Embryonic facial prominence (tissue), 1 donor: ENCODE results near the gene WNK2.

ENCODE experiments used
- DNase-seq: peaks from one replicate; pipeline ENCODE4 v3.0.0-alpha.2; 2016; ENCODE audit errors: extremely low spot score

WNK2 gene

GRCh38 chr9:93254061-93254481, 70.1 kb downstream of the WNK2 start:
- no peak for DNase-seq

GRCh38 chr9:93254806-93255493, 71.0 kb downstream of the WNK2 start:
- no peak for DNase-seq

- no peak for DNase-seq
Observed at GRCh38 chr9:93255494-93255867, 71.5 kb downstream of the WNK2 start.

- no peak for DNase-seq
Observed at GRCh38 chr9:93255994-93256877, 72.3 kb downstream of the WNK2 start.

GRCh38 chr9:93256878-93257807, 73.2 kb downstream of the WNK2 start:
- DNase-seq: no peak

GRCh38 chr9:93257808-93258331, 73.9 kb downstream of the WNK2 start:
- no peak for DNase-seq

GRCh38 chr9:93258419-93258817, 74.5 kb downstream of the WNK2 start:
- no peak for DNase-seq

- DNase-seq: no peak
Observed at GRCh38 chr9:93258818-93259489, 75.0 kb downstream of the WNK2 start.

- DNase-seq: no peak
Observed at GRCh38 chr9:93259490-93260262, 75.7 kb downstream of the WNK2 start.

GRCh38 chr9:93260263-93261066, 76.5 kb downstream of the WNK2 start:
- DNase-seq: no peak

GRCh38 chr9:93261281-93261680, 77.3 kb downstream of the WNK2 start:
- no peak for DNase-seq

GRCh38 chr9:93261735-93262523, 78.0 kb downstream of the WNK2 start:
- DNase-seq: no peak

GRCh38 chr9:93262537-93263310, 78.8 kb downstream of the WNK2 start:
- no peak for DNase-seq

- DNase-seq: no peak
Observed at GRCh38 chr9:93263334-93264229, 79.6 kb downstream of the WNK2 start.

GRCh38 chr9:93264338-93265125, 80.6 kb downstream of the WNK2 start:
- DNase-seq: no peak

GRCh38 chr9:93265301-93265971, 81.5 kb downstream of the WNK2 start:
- DNase-seq: no peak
